Measurements from ENCODE around the gene TMC6.

GRCh38 chr17:78132767-78133178 is 4.2 kb upstream of the TMC6 start:
- TF ChIP-seq CTCF (conservative IDR thresholded peaks at IDR 0.05; ENCODE audit: low read depth, low read length): no peak
- TF ChIP-seq EZH2 (IDR thresholded peaks at IDR 0.05; ENCODE audit: borderline replicate concordance, low read depth, low read length, poor library complexity, severe bottlenecking): no peak
